CD4-positive, alpha-beta T cell treated with Interleukin-15 for 1 hour (primary cell): ENCODE measurements around the gene SARDH.
"Not testable (repeated sequence)": the region's sequence is repeated elsewhere in the genome, so short reads cannot be mapped to it uniquely, and the experiment has no call there.

Experiments used
- DNase-seq: peaks from one replicate; pipeline ENCODE4 v3.0.0-alpha.2; 2020

The SARDH gene

DNA sequence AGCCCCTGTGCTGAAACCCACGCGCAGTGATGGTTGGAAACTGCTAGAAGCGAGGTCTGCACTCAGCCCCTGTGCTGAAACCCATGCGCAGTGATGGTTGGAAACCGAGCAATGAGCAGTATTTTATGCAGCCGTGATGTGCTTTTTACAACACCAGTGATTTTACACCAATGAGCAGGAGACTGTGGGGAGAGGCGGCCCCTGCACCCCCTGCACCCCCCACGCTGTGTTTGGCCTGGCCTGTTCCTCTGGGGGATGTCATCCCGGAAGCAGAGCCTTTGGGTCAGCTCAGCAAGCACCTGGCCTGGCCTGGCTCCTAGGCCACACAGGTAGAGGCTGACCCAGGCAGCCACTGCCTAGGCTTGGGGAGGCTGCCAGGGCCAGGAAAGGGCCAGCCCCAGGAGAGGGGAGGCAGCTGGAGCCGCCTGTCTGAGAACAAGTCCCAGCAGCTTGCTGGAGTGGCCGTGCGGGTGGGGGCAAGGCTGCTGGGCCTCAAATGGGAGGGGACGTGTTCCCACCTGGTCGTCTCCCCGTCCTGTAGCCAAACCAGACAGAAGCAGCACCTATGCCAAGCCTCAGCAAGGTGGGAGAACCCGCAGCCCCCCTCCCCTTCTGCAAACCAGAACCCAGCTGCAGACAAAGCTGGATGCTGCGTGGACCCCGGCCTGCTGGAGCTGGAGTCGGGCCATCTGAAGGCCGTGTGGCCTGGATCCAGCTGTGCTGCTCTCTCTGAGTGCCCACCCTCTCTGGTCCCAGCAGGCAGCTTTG is 55.1 kb downstream of the SARDH start:
- DNase-seq, result no peak

DNA sequence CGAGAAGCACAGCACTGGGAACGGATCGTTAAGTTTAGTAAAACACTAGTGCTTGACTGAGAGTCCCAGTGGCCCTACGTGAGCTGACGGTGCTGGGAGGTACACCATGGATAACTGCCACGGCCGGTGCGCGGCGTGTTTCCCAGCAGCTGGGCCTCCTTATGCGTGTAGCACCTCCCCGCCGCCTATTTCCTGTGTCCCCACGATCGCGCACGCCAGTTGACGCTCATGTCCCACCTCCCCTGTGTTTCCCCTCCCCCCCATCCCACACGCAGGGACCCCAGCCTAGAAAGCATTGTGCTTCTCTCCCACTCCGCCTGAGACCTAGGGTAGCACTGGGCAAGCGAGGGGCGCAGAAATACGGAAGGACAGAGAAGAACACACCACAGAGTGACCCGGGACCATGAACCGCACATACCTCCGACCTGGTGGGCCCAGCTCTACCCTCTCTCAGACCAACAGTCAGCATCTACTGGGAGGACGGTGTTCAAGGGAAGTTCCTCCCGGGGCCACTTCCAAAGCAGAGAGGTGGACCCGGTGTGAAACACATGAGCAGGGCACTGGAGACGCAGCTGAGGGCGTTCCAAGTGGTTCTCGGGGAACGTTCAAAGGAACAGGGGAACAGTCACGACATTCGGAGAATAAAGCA is 56.4 kb downstream of the SARDH start:
- DNase-seq, result no peak

DNA sequence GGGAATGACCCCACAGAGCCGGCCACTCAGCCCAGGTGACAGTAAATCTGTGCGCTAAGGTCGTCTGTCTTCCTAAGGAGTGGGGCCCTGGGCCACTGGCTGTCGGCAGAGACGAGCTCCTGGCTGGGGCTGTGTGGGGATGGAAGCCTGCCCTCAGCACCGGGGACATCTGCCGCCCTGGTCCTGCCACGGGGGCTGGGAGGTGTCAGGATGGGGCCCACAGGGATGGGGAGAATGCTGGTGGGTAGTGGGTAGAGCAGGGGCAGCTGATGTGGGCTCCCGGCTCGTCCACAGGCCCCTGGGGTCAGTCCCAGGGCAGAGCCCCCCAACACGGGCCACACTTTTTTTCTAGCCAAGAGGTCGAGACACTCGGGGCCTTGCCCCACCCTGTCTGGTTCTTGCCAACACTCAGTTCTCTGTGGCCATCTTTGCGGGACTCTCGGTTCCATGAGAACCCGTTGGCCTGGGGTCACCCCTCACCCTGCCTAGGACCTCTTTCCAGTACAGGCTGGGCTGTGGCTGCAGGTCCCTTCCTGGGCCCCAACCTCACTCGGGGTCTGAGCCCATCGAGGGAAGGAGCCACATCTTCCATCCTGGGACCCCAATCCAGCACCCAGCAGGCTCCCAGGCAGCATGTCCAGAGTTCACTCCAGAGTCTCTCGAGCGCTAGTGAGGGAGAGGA is 57.0 kb downstream of the SARDH start:
- DNase-seq, result no peak

- no peak for DNase-seq
These were observed 57.7 kb downstream of the SARDH start for GRCh38 chr9:133680250-133680975.

- no peak for DNase-seq
These were observed 58.6 kb downstream of the SARDH start for GRCh38 chr9:133679466-133680061.

- DNase-seq, result no peak
These were observed 59.1 kb downstream of the SARDH start for GRCh38 chr9:133679056-133679455.

DNA sequence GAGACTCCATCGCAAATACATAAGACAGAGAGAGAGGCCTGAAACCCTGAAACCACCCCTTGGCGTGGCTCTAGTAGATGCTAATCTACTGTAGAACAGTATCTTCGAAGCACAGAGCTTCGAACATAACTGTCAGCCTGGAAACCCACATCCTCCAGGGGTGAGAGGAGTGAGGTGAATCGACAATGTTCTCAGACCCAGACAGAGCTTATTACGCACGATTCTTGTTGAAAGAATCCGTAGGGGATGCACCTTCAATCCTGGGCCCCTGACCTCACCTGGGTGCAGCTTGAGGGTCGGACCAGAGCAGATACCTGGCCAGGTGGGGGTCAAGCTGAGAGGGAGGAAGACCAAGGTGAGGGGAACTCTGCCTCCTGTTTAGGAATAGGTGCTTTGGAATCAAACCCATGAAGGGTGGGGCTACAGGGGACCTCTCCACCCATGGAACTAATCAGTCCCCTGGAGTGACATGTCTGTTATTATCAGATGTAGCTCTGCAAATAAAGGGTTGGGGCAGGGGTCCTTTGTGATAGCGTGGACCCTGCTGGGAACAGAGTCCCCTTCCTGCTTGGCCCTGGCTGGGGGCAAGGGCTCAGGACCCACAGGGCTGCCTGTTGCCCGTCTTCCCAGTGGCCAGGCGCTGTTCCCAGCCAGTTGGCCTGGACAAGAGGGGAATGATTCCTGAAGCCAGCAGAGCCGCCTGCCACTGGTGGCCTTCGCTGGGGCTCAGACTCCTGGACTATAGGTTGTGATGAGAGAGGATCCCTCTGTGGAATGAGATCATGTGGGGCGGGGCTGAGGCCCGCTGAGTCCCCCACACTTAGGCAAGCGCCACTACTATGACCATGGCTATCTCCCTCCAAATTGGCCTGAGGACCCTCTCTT is 60.8 kb downstream of the SARDH start:
- DNase-seq, result peak; percentile 73

DNA sequence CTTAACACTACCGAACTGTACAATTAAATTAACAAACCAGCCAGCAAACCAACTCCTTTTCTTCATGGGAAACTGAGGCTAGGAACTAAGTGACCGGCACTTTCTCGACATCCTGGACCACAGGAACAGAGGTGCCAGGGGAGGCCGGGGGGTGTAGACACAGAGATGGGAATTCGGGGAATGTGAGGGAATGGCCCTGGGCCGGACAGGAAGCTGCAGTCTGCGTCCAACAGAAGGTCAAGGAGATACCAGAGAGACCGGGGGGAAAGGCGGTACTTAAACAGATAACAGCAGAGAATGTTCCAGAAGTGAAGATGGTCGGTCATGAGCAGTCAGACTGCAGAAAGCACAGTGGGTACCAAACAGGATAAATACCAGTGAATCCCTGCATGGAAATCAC is 61.7 kb downstream of the SARDH start:
- DNase-seq, result no peak

- not testable (repeated sequence) for DNase-seq
These were observed 62.4 kb downstream of the SARDH start for GRCh38 chr9:133675796-133676195.

- DNase-seq, result no peak
These were observed 64.1 kb downstream of the SARDH start for GRCh38 chr9:133674091-133674490.

DNA sequence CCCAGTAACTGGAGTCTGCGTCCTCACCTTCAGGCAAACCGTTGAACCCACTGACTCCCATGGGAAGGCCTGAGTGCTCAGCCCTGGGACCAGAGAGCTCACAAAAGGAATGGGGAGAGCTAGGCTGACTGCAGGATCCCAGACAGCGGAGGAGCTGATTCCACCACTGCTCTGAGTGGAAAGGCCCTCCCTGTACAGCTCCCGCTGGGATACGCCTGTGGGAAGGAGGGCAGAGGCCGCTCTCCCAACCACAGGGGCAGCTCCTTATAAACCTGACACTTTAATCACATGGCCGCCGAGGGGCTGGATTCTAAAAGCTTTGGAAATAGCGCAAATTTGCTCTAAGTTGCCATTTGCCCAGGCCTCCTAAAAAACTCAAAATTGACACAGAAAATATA is 64.9 kb downstream of the SARDH start:
- no peak for DNase-seq

DNA sequence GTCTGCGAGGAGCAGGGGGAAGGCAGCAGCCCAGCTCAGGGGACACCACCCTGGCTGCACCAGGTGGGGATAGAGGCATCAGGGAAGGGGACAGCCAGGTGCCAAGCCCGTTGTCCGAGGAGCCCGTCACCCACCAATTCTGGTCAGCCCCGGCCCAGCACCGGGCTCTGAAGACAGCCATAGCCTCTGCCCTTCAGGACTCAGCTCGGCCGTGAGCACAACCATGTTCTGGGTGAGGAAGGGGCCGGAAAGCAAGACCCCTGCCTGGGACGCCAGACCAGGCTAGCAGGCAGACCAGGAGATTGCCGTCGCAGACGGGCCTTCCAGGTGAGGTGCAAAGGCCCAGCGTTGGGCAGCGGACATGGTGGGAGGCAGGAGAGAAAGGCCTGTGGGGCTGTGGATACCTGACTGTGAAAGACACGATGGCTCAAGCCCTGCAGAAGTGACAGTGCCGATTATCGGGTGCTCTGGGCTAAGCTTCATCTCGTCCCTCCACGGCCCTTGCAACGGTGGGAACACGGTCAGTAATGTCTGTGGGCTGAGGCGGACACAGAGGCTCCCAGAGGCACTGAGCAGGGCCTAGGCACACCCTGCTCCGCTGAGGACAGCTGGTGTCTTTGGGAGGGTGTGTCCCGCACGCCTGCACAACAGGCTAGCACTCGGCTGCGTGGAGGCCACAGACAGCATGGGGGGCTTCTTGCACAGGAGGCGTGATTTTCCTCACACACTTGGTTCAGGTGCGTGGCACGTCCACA is 65.5 kb downstream of the SARDH start:
- DNase-seq, result no peak

DNA sequence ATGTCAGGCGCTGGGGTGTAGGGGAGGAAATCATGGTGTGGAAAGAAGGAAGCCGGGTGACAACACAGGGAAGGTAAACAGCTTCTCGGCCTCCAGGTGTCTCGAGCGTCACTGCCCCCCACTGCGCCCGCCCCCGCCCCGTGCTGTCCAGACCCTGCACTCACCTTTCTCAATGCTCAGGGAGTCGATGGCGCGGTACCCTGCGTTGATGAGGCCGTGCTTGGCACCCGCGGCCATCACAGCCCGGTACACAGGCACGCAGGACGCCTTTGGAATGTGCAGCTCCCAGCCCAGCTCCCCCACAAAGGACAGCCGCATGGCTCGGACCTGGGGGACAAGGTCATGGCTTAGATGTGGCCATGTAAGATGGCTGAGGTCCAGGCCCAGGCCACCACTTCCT is 66.8 kb downstream of the SARDH start:
- no peak for DNase-seq

DNA sequence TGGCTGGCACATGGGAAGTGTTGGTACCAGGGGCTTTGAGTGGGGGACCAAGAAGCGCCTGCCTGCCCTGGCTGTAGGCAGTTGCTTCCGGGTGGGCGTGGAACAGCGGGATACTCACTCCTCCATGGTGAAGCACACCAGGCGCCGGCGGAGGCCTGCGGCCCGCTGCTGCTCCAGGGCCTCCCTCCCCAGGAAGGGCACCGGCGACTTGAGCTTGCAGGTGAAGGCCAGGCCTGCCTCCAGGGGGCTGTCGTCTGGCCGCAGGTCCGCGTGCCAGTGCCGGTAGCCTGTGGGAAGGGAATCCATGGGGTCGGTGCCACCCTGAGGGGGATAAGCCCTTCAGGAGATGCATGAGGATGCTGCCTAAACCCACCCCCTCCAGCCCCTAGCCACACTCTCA is 67.7 kb downstream of the SARDH start:
- no peak for DNase-seq

DNA sequence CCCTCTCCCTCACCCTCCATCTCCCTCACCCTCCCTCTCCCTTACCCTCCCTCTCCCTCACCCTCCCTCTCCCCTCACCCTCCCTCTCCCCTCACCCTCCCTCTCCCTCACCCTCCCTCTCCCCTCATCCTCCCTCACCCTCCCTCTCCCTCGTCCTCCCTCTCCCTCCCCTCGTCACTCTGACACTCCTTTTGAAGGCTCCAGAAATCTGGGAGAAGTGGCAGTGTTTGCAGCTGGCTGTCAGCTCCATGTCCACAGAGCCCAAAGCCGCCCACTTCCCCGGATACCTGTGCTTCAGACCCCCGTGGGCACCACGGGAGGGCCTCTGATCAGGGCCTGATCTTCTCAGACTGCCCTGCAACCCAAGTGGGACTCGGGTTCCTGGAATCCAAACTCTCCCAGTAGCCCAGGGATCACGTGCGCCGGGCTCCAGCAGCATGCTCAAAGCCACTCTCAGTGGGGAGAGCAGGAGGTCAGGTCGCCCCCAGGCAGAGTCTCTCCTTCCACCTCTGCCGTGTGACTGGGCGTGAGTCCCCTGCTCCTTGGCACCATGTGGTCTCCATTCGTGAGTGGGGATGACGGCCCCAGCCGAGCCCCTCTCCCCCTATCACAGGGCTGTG is 68.9 kb downstream of the SARDH start:
- no peak for DNase-seq

DNA sequence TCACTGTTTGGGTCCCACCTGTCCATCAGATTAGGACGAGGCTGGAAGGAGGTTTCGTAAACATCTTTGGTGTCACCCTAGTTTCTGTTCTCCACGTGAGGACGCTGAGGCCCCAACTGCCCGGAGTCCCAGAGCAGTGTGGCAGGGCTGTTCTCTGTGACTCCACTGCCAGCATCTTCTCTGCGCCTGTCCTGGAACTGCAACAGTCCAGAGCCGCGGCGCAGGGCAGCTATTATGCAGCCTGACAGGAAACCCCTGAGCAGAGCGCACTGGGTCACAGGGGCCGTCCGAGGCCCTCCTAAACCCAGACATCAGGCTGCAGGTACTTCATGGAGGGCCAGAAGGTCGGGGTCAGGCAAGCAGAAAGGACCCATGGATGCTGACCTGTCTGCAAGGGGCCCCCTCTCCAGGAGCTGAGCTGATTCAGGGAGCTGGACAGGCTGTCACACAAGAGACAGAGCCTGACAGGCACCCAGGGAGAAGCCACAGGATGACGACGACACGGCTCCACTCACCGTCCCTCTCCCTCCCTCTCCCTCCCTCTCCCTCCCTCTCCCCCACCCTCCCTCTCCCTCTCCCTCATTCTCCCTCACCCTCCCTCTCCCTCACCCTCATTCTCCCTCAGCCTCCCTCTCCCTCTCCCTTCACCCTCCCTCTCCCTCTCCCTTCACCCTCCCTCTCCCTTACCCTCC is 70.2 kb downstream of the SARDH start:
- DNase-seq, result no peak

DNA sequence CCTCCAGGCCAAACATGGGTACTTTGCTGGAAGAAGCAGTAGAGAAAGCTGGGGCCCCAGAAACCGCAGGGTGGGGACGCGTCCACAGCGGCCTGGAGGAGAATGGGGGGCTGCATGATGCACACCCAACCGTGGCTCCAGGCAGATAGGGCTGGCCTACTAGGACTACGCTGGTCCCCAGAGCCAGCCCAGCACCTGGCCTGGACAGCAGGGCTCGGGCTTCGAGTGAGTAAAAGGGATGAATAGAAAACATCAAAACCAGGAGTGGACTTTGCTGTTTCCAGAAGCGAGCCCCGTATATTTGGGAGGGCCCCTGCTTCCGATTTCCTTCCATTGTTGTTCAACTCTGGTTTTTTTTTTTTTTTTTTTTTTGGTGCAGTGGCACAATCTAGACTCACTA is 71.3 kb downstream of the SARDH start:
- no peak for DNase-seq

GRCh38 chr9:133666387-133666786 is 71.8 kb downstream of the SARDH start:
- no peak for DNase-seq

- no peak for DNase-seq
These were observed 72.6 kb downstream of the SARDH start for GRCh38 chr9:133665535-133665934.

- no peak for DNase-seq
These were observed 73.1 kb downstream of the SARDH start for GRCh38 chr9:133665096-133665495.
